Fibroblast of mammary gland (primary cell): ENCODE measurements around the gene DOCK10.

Experiments
- DNase-seq: peaks from one replicate; pipeline ENCODE4 v3.0.0-alpha.2; 2010; ENCODE audit warnings: low read depth
- H3K4me3 ChIP-seq: 2 replicates; pipeline ENCODE4 v1.5.1; 2011; ENCODE audit warnings: low read depth, mild to moderate bottlenecking, low read length, moderate library complexity; ENCODE audit not compliant: control insufficient read depth
- CTCF ChIP-seq: conservative IDR thresholded peaks from 2 replicates; pipeline ENCODE4 v1.5.1; 2011; ENCODE audit warnings: low read depth, low read length, inconsistent platforms; ENCODE audit not compliant: control insufficient read depth, insufficient read depth

DOCK10 gene

DNA sequence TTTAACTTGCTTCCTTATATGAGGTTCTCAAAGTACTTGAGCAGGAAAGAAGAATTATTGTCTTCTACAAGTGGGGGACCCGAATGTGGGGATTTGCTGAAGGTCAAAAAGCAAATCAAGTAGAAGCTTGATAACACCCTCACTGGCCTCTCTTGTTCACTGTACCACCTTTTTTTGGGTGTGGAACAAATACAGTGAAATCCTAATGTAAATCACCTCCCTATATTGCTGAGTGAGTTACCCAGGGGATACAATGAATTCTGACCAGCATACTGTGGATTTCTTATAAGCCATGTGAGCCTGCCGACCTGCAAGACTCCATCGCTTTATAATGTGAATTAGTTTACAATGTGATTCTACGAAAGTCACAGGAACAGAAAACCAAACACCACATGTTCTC lies 66.5 kb downstream of the DOCK10 start:
- TF ChIP-seq CTCF, result no peak
- no peak for DNase-seq
- H3K4me3 ChIP-seq, result no peak overlapping the region

DNA sequence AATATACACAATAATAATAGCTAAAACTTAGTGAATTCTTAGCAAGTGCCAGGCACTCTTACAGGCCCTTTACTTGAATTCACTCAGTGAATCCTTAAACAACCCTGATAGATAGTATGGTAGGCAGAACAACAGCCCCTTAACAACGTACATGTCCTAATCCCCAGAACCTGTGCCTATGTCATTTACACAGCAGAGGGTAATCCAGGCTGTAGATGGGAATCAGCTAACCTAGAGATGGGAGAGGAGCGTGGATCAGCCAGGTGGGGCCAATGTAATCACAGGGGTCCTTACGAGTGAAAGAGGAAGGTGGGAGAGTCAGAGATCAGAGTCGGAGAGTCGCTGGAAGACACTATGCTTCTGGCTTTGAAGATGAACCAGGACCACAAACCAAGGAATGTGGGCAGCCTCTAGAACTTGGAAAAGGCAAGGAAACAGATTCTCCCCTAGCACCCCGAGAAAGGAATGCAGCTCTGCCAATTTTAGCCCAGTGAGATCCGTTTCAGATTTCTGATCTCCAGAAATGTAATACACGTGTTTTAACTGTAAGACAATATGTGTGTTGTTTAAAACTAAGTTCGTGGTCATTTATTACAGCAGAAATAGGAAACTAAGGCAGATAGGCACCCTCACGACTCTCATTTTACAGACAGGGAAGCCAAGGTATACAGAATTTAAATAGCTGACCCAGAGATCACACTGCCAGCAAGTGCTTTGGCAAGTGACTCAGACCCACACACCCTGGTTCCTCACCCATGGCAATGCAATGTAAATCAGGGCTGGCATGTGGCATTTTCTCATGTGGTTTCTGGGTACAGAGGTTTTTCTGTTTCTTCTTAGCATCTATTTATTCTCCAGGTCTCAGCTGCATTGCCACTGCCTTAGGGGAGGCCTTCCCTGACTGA lies 68.9 kb downstream of the DOCK10 start:
- DNase-seq, result no peak
- no peak overlapping the region for H3K4me3 ChIP-seq
- TF ChIP-seq CTCF, result no peak

DNA sequence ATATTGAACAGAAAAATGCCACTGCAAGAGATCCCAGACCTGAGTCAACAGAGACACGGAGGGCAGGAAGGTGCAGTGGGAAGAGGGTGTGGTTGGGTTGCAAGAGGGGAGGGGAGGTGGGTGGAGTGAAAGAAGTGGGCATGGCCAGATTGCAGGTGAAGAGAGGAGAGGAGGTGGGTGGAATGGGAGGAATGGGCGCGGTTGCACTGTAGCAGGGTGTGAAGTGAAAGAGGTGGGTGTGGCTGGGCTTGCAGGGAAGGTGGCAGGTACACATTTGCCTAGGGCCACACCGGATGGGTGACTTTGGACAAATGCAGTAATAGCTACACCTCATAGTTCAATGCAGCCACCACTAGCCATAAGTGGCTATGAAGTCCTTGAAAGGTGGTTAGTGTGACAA lies 71.1 kb downstream of the DOCK10 start:
- no peak for DNase-seq
- no peak overlapping the region for H3K4me3 ChIP-seq
- no peak for TF ChIP-seq CTCF

DNA sequence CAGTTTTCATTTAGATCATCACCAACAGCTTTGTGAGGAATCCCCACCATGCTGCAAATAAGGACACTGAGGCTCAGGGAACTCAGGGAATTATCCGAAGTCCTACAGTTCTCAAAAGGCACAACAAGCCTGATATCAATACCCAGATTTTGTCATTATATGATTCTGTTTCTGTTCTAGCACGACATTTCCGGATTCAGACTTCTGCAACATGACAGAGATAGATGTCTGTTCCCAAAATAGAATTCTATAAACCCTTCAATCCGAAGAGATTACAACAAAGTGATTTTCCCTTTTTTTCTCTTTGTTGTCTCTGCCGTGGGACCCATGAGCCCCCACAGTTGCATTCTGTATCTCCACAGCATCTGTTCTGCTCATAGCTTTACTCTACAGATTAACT lies 72.0 kb downstream of the DOCK10 start:
- no peak overlapping the region for H3K4me3 ChIP-seq
- DNase-seq, result no peak
- TF ChIP-seq CTCF, result no peak

DNA sequence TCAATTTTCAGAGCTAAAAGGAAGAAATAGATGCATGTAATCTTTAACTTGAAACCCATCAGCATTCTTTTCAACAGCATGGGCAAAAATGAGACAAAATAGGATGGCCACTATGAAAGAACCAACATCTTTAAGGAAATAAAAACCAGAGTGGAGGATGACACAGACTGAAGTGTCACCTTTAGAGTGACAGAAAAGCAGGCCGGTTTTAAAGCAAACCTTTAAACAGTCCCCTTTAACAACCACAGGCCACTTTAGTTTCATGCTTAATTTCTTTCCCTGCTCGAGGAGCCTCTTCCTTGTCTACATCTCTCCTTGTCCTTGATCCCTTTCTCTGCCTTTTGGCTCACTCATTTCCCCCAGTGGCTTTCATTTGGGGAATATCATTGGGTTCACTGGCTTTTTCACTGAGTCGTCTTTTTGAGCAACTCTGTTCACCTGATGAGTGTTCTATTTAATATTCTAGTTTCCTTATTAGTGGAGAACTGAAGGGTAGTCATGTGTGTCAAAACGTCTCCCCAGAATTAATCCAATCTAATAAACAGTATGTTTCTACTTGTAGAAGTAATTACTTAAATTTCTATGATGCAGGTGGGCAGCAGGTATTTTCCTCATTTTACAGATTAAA lies 72.5 kb downstream of the DOCK10 start:
- TF ChIP-seq CTCF, result no peak
- no peak for DNase-seq
- no peak overlapping the region for H3K4me3 ChIP-seq

DNA sequence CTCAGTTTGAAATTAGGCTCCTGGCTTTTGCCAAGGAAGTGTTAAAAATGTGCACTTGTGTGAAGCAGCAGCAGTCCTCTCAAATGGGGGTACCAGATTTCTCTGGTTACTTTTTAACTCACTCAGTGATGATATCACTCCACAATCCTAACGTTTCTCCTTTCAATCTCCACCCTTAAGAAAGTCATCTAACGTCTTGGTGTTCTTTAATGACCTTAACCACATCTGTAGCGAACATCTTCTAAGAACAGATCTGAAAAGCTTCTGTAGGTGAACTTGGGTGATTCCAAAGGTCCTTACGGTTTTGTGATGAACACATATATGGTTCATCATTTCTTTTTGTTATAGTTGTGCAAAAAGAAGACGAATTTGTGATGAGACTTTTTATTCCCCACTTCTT lies 73.2 kb downstream of the DOCK10 start:
- no peak for DNase-seq
- no peak overlapping the region for H3K4me3 ChIP-seq
- TF ChIP-seq CTCF, result no peak
